Fibroblast of lung (primary cell): Measurements from ENCODE around the gene IFI44L. TPM values are rescaled to one million over a fixed set of nuclear protein-coding genes. Genes with fewer than 3 reads are reported as not detected.

Source experiments
- DNase-seq, 2 donors: peaks; one replicate each; pipeline versions ENCODE4 v3.0.0 to v3.0.0-alpha.2; 2010; ENCODE audit warnings: low read depth in 2 of 2
- H2AFZ ChIP-seq: 2 replicates; pipeline ENCODE4 v1.5.1; 2012; ENCODE audit warnings: low read length, control low read depth, inconsistent platforms
- H3K27ac ChIP-seq: 2 replicates; pipeline ENCODE4 v1.5.1; 2011; ENCODE audit warnings: low read length, control low read depth; ENCODE audit not compliant: insufficient read depth
- H3K27me3 ChIP-seq: 2 replicates; pipeline ENCODE4 v1.5.1; 2011; ENCODE audit warnings: mild to moderate bottlenecking, low read length; ENCODE audit not compliant: control insufficient read depth, insufficient read depth
- H3K36me3 ChIP-seq: 2 replicates; pipeline ENCODE4 v1.5.1; 2011; ENCODE audit warnings: low read length; ENCODE audit not compliant: control insufficient read depth, insufficient read depth
- H3K4me1 ChIP-seq: 2 replicates; pipeline ENCODE4 v1.5.1; 2011; ENCODE audit warnings: low read length; ENCODE audit not compliant: control insufficient read depth, insufficient read depth; ENCODE audit errors: extremely low read depth
- H3K4me2 ChIP-seq: 2 replicates; pipeline ENCODE4 v1.5.1; 2011; ENCODE audit warnings: low read length, control low read depth; ENCODE audit not compliant: insufficient read depth; ENCODE audit errors: extremely low read depth
- H3K4me3 ChIP-seq, 4 experiments: fragments of 200-600 bp in 1 of 4; sonication (generic) in 1 of 4; replicated peaks in 1 of 4; 2 replicates each; pipeline ENCODE4 v1.5.1; 2011 to 2016; ENCODE audit warnings: low read length in 4 of 4, low read depth in 3 of 4, mild to moderate bottlenecking in 3 of 4, control low read depth in 2 of 4, inconsistent platforms in 1 of 4, mixed read lengths in 1 of 4; ENCODE audit not compliant: insufficient read depth in 1 of 4; ENCODE audit errors: control extremely low read depth in 1 of 4
- H3K79me2 ChIP-seq: 2 replicates; pipeline ENCODE4 v1.5.1; 2012; ENCODE audit warnings: mild to moderate bottlenecking, low read length, inconsistent platforms; ENCODE audit not compliant: control insufficient read depth, insufficient read depth
- H3K9ac ChIP-seq: 2 replicates; pipeline ENCODE4 v1.5.1; 2011; ENCODE audit warnings: mild to moderate bottlenecking, low read length, control low read depth; ENCODE audit not compliant: insufficient read depth
- H3K9me3 ChIP-seq: 2 replicates; pipeline ENCODE4 v1.5.1; 2012; ENCODE audit warnings: low read depth, low read length; ENCODE audit not compliant: control insufficient read depth, insufficient read depth
- H4K20me1 ChIP-seq: 2 replicates; pipeline ENCODE4 v1.5.1; 2011; ENCODE audit warnings: low read length; ENCODE audit not compliant: control insufficient read depth, insufficient read depth; ENCODE audit errors: extremely low read depth
- EZH2 ChIP-seq: IDR thresholded peaks from 2 replicates; pipeline ENCODE4 v1.5.1; 2012; ENCODE audit warnings: low read length, control low read depth, mild to moderate bottlenecking; ENCODE audit errors: missing control alignments
- polyA plus RNA-seq, 2 donors: library from polyadenylated mRNA; depleted of rRNA in 1 of 2; stranded (reverse) in 1 of 2; unstranded in 1 of 2; fragments of >200 nt; gene quantifications; 2 replicates each; pipeline ENCODE4 v1.2.1, GENCODE V29; 2011 to 2012; ENCODE audit warnings: missing spikeins in 1 of 2
- total RNA-seq: library from RNA; depleted of rRNA; stranded (reverse); fragments of >200 nt; gene quantifications from 2 replicates; pipeline ENCODE4 v1.2.1, GENCODE V29; 2014
- TF ChIP-seq, protein P1 (sequence below), 2 donors: IDR thresholded peaks in 1 of 2; conservative IDR thresholded peaks in 1 of 2; 1 replicate in 1 of 2; 2 replicates in 1 of 2; pipeline ENCODE4 v1.5.1; 2011 to 2012; ENCODE audit warnings: low read length in 2 of 2, control low read depth in 1 of 2, inconsistent platforms in 1 of 2, low read depth in 1 of 2, mild to moderate bottlenecking in 1 of 2

The IFI44L gene
- total and polyA plus RNA-seq, 2 donors (not counting 1 experiment from before 2014, with no cell fraction given), result 0.59 to 2.1 TPM

DNA sequence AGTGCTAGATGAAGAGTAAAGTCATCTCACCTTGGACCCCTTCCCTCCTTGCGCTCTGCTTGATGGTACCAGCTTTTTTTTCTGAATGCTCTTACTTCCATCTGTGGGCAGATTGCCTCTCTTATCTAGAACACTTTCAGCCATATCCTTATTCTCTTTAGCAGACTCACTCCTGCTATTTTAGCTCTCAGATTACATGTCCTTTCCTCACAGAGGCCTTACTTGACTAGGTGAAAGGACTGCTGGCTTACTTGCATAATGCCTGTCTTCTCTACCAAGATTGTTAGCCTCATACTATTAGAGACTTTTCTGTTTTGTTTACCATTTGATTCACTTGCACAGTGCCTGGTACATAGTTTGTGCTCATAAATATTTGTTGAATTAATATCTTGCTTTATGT, 38.7 kb downstream of the IFI44L start:
- no peak overlapping the region for H3K9ac ChIP-seq
- DNase-seq, result peak in 1 of 2 donors; percentile 44
- H3K4me3 ChIP-seq, result no peak overlapping the region
- no peaks in the 10 kb centered on the region for H4K20me1 ChIP-seq
- H3K9me3 ChIP-seq, result no peaks in the 10 kb centered on the region
- H3K4me1 ChIP-seq, result no peaks in the 10 kb centered on the region
- no peak for TF ChIP-seq EZH2
- TF ChIP-seq, protein P1, sequence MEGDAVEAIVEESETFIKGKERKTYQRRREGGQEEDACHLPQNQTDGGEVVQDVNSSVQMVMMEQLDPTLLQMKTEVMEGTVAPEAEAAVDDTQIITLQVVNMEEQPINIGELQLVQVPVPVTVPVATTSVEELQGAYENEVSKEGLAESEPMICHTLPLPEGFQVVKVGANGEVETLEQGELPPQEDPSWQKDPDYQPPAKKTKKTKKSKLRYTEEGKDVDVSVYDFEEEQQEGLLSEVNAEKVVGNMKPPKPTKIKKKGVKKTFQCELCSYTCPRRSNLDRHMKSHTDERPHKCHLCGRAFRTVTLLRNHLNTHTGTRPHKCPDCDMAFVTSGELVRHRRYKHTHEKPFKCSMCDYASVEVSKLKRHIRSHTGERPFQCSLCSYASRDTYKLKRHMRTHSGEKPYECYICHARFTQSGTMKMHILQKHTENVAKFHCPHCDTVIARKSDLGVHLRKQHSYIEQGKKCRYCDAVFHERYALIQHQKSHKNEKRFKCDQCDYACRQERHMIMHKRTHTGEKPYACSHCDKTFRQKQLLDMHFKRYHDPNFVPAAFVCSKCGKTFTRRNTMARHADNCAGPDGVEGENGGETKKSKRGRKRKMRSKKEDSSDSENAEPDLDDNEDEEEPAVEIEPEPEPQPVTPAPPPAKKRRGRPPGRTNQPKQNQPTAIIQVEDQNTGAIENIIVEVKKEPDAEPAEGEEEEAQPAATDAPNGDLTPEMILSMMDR (conservative IDR thresholded peaks at IDR 0.05 in 1 of 2, IDR thresholded peaks at IDR 0.05 in 1 of 2; ENCODE audit: low read depth in 1 of 2, low read length in 2 of 2), result no peak
- no peak overlapping the region for H3K27ac ChIP-seq
- H3K4me2 ChIP-seq, result no peak overlapping the region
- H3K27me3 ChIP-seq, result no peaks in the 10 kb centered on the region
- H3K79me2 ChIP-seq, result no peaks in the 10 kb centered on the region
- H3K36me3 ChIP-seq, result no peaks in the 10 kb centered on the region
- H2AFZ ChIP-seq, result no peak overlapping the region

- H2AFZ ChIP-seq, result no peak overlapping the region
- no peaks in the 10 kb centered on the region for H3K27me3 ChIP-seq
- H4K20me1 ChIP-seq, result no peaks in the 10 kb centered on the region
- no peak for DNase-seq
- no peaks in the 10 kb centered on the region for H3K4me1 ChIP-seq
- H3K9me3 ChIP-seq, result no peaks in the 10 kb centered on the region
- H3K4me2 ChIP-seq, result no peak overlapping the region
- no peaks in the 10 kb centered on the region for H3K79me2 ChIP-seq
- H3K4me3 ChIP-seq, result no peak overlapping the region
- TF ChIP-seq, protein P1 (conservative IDR thresholded peaks at IDR 0.05 in 1 of 2, IDR thresholded peaks at IDR 0.05 in 1 of 2; ENCODE audit: low read depth in 1 of 2, low read length in 2 of 2), result no peak
- TF ChIP-seq EZH2, result no peak
- no peak overlapping the region for H3K9ac ChIP-seq
- no peak overlapping the region for H3K27ac ChIP-seq
- no peaks in the 10 kb centered on the region for H3K36me3 ChIP-seq
Measured at GRCh38 chr1:78663923-78664322, 43.7 kb downstream of the IFI44L start.

DNA sequence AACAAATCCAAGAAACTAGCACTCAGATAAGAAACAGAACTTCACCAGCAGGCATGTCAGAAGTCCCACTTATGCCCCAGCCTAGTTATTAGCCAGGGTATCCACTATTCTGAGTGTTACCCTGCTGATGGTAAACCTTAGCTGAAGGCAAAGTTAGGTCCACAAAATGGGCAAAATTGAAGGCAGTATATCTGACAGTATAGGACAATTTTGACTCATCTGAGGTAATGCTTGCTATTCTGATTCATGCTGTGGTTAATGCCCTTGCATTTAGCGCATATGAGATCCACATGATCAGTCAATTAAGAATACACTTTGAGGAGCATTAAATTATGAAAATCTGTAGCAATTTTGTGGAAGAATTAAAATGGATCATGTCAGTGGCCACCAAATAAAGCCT, 44.5 kb downstream of the IFI44L start:
- no peaks in the 10 kb centered on the region for H3K36me3 ChIP-seq
- no peak overlapping the region for H3K4me3 ChIP-seq
- H2AFZ ChIP-seq, result no peak overlapping the region
- H3K4me2 ChIP-seq, result no peak overlapping the region
- TF ChIP-seq, protein P1 (conservative IDR thresholded peaks at IDR 0.05 in 1 of 2, IDR thresholded peaks at IDR 0.05 in 1 of 2; ENCODE audit: low read depth in 1 of 2, low read length in 2 of 2), result no peak
- no peak for TF ChIP-seq EZH2
- no peaks in the 10 kb centered on the region for H3K79me2 ChIP-seq
- H3K27me3 ChIP-seq, result no peaks in the 10 kb centered on the region
- DNase-seq, result no peak
- H3K27ac ChIP-seq, result no peak overlapping the region
- no peaks in the 10 kb centered on the region for H3K9me3 ChIP-seq
- no peak overlapping the region for H3K9ac ChIP-seq
- no peaks in the 10 kb centered on the region for H3K4me1 ChIP-seq
- H4K20me1 ChIP-seq, result no peaks in the 10 kb centered on the region
